SK-MEL-5 (cell line): Measurements from ENCODE around the gene KL. TPM values are rescaled to one million over a fixed set of nuclear protein-coding genes. Genes with fewer than 3 reads are reported as not detected.
A peak's percentile ranks its signal among the peaks of the same experiment; 100 is the strongest.

Experiments used
- DNase-seq: peaks from one replicate; pipeline ENCODE4 v3.0.0-alpha.2; 2016; ENCODE audit warnings: low read depth, low spot score
- in situ Hi-C: cut with HindIII; loops from 2 replicates; pipeline ENCODE4 v1.10.0; 2016; ENCODE audit warnings: low sequenced_read_pairs, high pct_unique_total_duplicates, low pct_unique_long_range_greater_than_20kb
- total RNA-seq: library from RNA; depleted of rRNA; stranded (reverse); fragments of >200 nt; shearing (Covaris generic); gene quantifications from 2 replicates; pipeline ENCODE4 v1.2.3, GENCODE V29; 2014

KL gene
- total RNA-seq, 1 experiment from 2014 or later = not detected

DNA sequence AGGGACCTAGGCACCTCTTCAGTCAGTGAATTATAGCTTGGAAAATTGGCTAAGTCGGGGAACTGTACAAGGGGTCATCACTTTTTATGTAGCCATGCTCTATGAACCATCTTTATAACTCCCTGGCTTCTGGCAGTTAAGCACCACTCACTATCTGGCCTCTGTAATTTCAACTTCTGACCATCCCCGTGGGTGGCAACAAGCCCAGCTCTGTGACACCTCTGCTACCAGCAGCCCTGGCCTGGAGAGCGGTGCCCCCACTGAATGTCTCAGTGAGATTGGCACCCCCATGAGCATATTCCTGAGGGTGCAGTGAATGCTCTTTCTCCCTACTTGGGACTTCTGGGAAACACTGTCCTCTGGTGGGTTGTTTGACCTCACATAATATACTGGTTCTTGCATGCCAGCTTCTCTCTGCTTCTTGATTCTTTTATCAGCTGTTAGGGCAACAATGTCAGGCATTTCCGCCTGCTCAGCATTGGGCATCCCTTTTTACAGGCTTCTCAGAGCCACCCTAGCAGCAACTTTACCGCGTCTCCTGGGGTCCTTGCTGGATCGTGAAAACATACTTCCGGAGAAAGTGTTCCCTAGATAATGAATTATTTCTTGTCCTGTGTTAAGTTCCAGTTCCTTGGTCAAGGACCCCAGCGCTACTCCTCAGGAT lies 10.4 kb downstream of the KL start:
- in situ Hi-C loops = no loop called here
- DNase-seq = no peak

DNA sequence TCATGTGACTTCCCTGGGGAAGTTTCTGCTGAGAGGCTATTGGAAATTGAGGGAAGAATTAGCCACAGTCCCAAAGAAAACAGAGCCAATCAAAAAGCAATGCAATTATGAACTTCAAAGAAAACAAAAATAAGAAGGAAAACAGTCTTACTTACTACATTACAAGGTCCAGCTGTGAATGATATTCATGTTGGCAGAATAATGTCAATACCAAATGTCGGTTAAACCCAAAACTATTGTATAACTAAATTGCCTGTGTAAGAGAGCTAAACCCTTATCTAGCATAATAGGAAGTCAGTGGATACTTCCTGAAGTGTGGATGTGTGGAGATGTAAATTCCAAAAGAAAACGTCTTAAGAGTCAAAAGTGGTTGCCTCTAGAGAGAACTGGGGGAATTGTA lies 12.4 kb downstream of the KL start:
- no peak for DNase-seq
- in situ Hi-C loops = no loop called here

DNA sequence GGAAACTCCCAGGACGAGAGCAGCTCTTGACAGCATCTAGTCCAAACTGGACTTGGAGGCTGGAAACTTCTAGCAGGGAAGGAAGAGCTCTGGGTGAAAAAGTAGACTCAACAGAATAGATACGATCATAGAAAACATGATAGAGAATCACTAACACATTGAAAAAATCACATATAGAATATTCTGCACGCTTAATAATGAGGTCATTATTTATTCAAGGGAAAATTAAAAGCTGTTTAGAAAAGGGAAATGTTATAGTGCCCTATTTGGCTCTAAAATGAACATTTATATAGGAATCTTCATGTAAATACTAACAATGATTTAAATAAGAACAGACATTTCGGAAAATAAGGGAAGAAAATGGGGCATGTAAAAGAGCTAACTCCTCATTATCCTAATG lies 15.1 kb downstream of the KL start:
- no peak for DNase-seq
- in situ Hi-C loops = no loop called here

DNA sequence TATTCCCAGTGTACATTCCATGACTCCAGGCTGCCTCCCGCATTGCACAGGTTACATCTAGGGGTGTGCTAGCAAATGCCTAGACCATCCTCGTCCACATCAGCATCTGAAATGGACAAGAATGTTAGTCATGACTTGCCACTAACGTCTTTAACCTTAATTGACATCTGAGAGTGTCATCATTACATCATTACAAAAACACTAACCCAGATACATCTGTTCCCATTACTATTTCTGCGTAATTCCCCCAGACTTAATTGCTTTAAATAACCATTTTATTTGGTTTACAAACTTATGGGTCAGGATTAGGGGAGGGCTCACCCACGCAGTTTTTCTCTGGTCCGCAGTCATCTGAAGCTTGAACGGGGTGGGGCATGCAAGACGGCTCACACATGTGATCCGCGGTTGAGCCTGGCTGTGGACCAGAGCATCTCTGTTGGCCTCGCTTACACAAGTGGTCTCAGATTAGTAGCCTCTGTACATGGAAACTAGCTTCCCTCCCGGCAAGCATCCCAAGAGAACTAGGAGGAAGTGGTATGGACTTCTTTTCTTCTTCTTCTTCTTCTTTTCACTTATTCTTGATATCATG lies 15.9 kb downstream of the KL start:
- in situ Hi-C loops = no loop called here

DNA sequence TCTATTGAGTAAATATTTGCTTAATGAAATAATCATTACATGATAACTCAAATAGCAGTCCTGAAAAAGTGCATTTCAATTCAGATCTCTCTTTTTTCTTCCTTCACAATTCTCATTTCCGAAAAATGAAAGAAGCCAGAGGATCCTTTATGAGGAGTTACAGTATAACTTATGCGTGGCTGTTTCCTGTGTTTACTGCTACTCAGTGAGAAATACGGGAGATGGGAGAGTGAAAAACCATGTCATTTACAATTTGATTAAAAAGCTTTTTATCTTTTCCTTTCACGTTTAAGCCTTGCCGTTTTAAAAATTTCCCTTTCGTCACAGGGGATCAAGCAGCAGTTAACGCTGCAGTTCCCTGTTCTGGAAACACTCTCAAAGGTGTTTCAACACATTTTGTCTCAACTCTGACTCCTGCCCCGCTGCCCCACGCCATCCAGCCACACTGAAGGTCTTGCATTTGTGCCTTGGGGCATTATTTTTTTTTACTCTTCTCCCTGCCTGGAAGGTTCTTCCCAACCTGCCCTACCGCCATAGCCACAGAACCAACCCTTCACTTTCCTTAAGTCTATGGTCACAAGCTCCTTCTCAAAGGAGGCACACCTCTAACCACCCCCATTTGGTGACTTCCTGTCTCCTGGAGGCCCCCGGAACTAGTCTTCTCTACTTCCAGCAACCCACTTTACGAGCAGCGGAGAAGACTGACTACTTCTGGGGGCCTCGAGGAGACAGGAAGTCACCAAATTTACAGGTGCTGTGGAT lies 17.0 kb downstream of the KL start:
- in situ Hi-C loops = no loop called here
- no peak for DNase-seq

More for the DNA sequence above, 15.9 kb downstream of the KL start:
- no peak for DNase-seq

DNA sequence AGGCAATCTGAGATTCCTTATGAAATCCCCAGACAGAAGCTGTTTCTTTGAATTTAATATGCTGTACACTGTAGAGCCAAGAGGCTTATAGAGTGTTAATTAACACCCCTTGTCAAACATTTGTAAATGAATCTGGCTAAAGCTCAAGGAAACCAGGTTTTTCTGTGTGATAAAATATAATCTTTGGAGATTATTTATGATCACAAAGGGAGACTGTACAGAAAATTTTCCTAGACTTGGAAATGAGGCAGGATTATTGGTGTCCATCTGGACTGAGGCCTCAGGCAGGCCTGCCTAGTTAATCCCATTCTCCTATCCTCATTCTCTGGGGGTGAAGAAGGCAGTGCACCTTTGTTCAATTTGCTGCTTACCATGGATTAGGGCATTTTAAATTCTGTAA lies 17.8 kb downstream of the KL start:
- in situ Hi-C loops = no loop called here
- no peak for DNase-seq

DNA sequence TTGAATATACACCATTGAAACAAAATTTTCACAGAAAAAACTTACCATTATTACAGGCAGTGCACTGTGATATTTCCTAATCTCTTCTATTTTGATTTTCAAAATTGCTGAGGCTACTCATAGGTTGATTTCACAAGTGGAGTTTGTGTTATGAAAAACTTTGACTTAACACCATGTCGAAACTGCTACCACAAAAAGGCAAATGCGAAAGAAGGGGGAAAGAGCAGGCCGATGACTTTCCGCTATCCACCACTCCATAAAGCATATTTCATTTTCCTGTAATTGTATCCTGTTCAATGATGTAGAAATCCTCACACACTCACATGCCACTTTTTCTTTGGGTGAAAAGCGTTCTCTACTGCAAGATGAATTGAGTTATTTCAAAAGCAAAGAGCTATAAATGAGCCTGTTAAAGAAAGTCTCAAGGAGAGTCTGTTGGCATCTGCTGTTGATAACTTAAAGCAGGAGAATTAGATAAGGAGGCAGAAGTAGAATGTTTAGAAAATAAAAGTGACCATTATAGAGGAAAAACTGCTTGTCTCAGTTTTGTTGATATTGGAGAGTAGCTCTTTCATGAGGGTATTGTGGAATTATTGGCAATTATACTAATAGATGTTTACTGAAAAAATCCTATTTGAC lies 18.8 kb downstream of the KL start:
- in situ Hi-C loops = no loop called here
- no peak for DNase-seq

DNA sequence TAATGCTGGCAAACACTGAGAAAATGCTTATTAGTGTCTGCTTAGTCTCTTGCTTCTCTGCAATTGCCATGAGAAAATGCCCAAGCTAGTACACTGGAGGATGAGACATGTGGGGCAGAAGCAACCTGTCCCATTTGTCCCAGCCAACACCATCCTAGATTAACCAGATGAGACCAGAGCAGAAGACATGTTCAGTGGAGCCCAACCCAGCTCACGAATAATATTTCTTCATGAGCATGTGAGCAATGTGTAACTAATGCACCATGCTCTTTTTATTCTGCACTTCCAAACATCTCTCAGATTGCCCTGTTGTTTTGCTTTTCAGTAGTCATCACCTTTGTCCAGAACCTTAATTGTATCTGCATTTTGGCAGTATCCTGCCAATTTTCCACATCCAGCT lies 21.4 kb downstream of the KL start:
- in situ Hi-C loops = no loop called here
- DNase-seq = no peak

DNA sequence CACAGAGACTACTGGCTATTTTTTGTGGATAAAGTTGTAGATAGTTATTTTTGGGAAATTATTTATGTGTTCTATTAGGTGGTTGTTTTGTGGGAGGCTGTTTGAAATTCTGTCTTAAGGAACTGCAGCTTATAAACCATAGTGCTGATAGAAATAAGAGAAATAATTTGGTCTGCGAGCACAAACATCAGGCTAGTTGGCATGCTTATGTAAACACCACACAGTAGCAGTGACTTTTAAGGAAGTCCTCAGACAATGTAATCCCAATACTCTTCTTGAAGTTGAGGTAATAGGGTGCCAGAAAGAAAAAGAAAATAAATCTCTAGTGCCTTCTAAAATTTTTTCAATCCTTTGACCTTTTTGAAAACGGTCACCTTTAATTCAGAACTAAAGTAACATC lies 23.9 kb downstream of the KL start:
- no peak for DNase-seq
- in situ Hi-C loops = no loop called here

DNA sequence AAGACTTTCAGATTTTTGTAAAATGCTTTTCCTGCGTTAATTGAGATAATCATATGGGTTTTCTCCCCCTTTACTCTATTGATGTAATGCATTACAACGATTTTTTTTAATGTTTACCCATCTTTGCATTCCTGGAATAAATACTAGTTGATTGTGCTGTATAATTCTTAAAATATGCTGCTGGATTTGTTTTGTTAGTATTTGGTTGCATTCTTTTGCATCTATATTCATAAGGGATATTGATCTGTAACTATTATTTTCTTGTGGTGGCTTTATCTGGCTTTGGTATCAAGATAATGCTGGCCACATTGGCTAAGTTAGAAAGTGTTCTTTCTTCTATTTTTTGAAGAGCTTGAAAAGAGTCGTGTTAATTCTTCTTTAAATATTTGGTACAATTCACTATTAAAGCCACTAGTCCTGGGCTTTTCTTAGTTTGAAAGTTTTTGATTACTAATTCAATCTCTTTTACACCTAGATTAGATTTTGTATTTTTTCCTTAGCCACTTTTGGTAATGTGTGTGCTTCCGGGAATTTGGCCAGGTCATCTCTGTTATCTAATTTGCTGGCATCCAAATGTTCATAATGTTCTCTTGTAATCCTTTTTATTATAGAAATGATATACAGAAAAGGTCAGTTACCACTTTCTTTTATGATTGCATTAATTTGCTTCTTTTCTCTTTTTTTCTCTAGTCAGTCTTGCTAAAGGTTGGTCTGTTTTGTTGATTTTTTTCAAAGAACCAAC lies 29.8 kb downstream of the KL start:
- no peak for DNase-seq
- in situ Hi-C loops = no loop called here

DNA sequence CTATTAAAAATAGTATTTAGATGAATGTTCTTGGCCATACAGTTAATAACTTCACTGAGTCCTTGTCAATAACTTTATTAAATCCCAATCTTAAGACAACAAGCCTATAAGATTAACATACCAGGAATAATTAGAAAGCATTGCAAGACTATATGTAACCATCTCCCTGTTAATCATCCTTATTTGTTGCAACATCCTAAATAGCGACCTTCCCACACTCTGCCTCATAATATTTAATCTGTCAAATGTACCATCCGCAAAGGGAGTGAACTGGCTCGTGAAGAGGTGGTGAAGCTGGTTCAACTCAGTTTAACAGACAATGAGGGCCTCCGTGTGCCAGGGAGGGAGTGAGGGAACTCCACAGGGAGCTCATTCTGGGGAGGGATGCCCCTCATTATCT lies 33.9 kb downstream of the KL start:
- DNase-seq = no peak
- in situ Hi-C loops = no loop called here

DNA sequence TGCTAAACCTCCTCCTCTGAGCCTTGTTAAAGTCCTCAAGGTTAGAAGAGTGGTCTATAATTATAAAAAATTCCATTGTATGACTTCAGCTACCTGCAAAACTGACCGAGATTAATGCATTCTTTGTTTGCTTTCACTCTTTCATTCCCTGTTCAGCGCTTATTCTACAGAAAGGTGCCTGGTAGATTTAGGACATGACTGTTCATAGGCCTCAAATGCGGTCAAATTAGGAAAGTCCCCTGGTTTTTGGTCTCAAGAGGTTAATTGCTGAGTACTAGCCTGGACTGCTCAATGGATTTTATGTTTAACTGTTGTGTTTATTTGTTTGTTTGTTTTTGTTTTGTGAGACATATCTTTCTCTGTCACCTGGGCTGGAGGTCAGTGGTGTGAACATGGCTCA lies 35.4 kb downstream of the KL start:
- no peak for DNase-seq
- in situ Hi-C loops = no loop called here

DNA sequence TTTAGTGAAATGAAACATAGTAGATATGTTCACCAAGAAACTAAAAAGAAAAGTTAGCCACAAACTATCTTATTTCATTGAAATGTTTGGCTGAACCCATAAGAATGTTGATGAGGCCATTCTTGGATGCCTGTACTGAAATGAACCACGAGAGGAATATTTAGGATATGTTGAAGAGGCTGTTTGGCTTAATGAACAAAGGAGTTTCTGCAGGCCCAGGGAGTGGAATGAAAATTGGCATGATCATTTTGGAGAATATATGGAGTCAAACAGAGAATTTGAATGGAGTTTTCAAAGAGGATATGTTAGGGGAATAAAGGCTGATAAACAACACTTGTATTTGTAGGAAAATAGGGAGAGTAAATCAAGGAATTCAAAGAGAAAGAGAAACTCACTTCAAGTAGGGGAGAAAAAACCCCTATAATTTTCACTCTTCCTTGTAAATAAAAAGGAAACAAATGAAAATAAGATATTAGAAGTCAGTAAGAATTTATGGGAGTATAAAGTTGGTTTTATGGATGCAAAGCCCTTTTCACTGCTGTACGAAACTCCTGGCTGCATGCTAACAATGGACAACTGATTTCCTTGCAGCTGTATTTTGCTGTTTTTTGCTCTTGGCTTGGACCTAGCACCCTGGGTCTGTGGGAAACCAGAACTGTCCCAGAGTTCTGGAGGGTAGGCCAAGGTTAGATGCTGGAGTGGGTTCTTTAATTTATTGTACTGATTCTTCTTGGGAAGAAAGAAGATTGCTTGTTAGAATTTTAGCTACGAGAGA lies 36.5 kb downstream of the KL start:
- no peak for DNase-seq
- in situ Hi-C loops = no loop called here

DNA sequence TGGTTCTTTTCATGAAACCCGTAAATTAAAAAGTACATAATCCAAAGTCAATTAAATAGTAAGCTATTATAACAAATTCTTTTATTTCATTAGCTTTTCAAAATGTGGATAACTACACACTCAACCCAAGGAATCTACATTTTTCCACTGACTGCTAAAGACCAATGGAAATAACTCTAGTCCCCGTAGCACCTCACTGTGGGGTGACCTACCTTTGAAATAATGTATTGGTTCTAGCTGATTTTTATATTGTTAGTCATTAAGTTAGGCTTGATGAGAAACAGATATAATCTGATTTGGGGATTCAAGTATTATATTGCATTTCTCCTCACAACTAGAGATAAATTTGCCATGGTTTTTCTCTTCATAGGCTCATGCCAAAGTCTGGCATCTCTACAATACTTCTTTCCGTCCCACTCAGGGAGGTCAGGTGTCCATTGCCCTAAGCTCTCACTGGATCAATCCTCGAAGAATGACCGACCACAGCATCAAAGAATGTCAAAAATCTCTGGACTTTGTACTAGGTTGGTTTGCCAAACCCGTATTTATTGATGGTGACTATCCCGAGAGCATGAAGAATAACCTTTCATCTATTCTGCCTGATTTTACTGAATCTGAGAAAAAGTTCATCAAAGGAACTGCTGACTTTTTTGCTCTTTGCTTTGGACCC lies 37.3 kb downstream of the KL start:
- in situ Hi-C loops = no loop called here
- DNase-seq = no peak

DNA sequence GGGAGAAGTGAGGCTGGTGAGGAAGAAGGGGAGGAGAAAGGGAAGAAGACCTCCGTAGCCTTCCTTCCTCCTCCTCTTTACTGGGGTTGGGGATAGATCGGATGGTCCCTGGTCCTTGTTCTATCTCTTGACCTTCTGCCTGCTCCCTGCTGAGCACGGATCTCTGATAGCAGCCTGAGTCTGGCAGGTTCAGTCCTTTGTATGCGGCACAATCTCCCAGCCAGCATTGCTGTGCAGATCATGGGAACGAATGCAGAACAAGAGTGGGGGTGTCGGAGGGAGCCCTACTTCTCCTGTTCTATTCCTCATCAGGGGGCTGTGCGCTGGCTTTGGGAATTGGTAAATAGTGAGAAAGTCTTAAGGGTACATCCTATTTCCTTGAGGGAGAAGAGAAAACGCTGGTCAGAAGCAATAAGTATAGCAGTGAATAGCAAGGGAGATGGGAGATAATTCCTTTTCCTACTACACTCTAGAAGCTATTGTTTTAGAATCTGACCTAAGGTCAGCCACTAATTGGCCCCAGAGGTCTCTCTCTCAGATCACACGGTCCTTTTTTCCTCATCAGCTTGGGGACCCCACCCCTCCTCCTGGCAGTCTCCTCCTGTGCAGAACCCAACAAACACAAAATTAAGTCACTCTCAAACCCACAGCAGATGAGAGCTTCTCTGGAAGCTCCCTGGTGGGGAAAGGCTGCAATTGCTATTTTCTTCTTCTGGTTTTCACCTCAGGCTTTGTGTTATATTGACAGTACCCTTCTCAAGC lies 41.0 kb downstream of the KL start:
- in situ Hi-C loops = no loop called here
- peak; percentile 62 for DNase-seq

DNA sequence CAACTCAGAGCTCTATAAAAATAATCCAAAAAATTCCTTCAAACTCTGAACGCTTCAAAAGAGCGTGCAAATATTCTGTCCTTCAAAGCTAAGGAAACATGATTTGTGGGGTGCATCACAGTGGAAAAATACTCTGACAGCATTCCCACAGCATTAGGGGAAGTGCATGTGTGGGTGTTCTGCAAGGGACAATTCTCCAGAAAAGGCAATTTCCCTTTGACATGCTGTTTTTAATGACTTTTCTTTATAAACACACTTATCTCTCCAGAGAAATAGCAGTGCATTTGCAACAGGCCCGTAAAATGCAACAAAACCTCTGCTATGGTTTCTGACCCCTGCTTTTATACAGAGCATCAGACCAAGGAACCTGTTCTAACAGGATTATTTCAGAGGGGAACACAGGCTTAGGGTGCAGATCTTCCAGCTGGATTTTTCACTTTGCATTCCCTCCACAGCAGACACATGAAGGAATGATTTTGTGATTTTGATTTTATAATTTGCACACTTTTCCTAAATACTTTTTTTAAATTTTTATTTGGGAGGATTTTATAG lies 42.6 kb downstream of the KL start:
- no peak for DNase-seq

More for the DNA sequence above, 42.6 kb downstream of the KL start:
- in situ Hi-C loops = no loop called here
